ENCODE measurements around the gene SNAPC1.

GRCh38 chr14:61744238-61744637, 18.0 kb upstream of the SNAPC1 start:
- no peak for TF ChIP-seq CEBPB (IDR thresholded peaks at IDR 0.05)
- TF ChIP-seq USF1 (IDR thresholded peaks at IDR 0.05): no peak
- no peak for TF ChIP-seq RAD21 (IDR thresholded peaks at IDR 0.05; ENCODE audit: low read depth)
- TF ChIP-seq CREB1 (IDR thresholded peaks at IDR 0.05; ENCODE audit: low read depth): no peak
- TF ChIP-seq FOXM1 (IDR thresholded peaks at IDR 0.05; ENCODE audit: borderline replicate concordance, low read depth): no peak
- no peak for TF ChIP-seq EP300 (IDR thresholded peaks at IDR 0.05; ENCODE audit: borderline replicate concordance)
- no peak for TF ChIP-seq TCF12 (IDR thresholded peaks at IDR 0.05; ENCODE audit: low read depth)
- TF ChIP-seq REST (IDR thresholded peaks at IDR 0.05; ENCODE audit: low read depth): no peak
- TF ChIP-seq YY1 (IDR thresholded peaks at IDR 0.05; ENCODE audit: low read depth): no peak
- no peak for TF ChIP-seq MAX (IDR thresholded peaks at IDR 0.05)
- TF ChIP-seq TAF1 (IDR thresholded peaks at IDR 0.05; ENCODE audit: low read depth): no peak
- TF ChIP-seq ZBTB7A (IDR thresholded peaks at IDR 0.05; ENCODE audit: low read depth): no peak

Measured in Ishikawa (cell line).